HEK293 (cell line): ENCODE measurements around the gene ADM5.

Source experiments
- CTCF ChIA-PET: fragments of 350-600 bp; formaldehyde crosslinking; extraction: SDS; loops from one replicate; lab custom pipeline; 2021; ENCODE audit warnings: antibody characterized with exemption; lab: Yijun Ruan, JAX
- POLR2A ChIA-PET: fragments of 300-600 bp; formaldehyde crosslinking; extraction: SDS; loops from one replicate; lab custom pipeline; 2020; ENCODE audit warnings: antibody characterized with exemption, inconsistent platforms; lab: Yijun Ruan, JAX
- H3K27ac ChIP-seq: fragments of 200-500 bp; sonication (Bioruptor generic); 2 replicates; pipeline ENCODE4 v1.5.1; 2014; ENCODE audit warnings: low read depth, low read length, control low read depth, inconsistent platforms; ENCODE audit errors: extremely low read depth
- H3K36me3 ChIP-seq, 2 experiments: fragments of 200-500 bp in 1 of 2; sonication (Bioruptor generic) in 1 of 2; 1 replicate in 1 of 2; 2 replicates in 1 of 2; pipeline ENCODE4 v1.5.1; 2014 to 2017; ENCODE audit warnings: inconsistent platforms in 2 of 2, low read length in 2 of 2; ENCODE audit not compliant: control insufficient read depth in 2 of 2, insufficient read depth in 1 of 2
- H3K4me1 ChIP-seq: fragments of 200-500 bp; sonication (Bioruptor generic); 2 replicates; pipeline ENCODE4 v1.5.1; 2014; ENCODE audit warnings: mild to moderate bottlenecking, low read length, inconsistent platforms; ENCODE audit not compliant: control insufficient read depth, insufficient read depth
- H3K4me3 ChIP-seq: 2 replicates; pipeline ENCODE4 v1.5.1; 2011; ENCODE audit warnings: low read depth, mild to moderate bottlenecking, control low read depth, low read length, moderate library complexity
- H3K9me3 ChIP-seq: fragments of 200-500 bp; sonication (Bioruptor generic); 2 replicates; pipeline ENCODE4 v1.5.1; 2014; ENCODE audit warnings: low read depth, low read length, inconsistent platforms; ENCODE audit not compliant: control insufficient read depth, insufficient read depth
- GLIS2 ChIP-seq: fragments of 450-650 bp; formaldehyde crosslinking; IDR thresholded peaks from 2 replicates; pipeline ENCODE4 v1.5.1; 2016; ENCODE audit warnings: missing biosample characterization, missing genetic modification characterization
- HOXA7 ChIP-seq: sonication (generic); formaldehyde crosslinking; IDR thresholded peaks from 2 replicates; pipeline ENCODE4 v1.8.1; 2022; ENCODE audit warnings: missing genetic modification reagents, borderline replicate concordance
- KLF1 ChIP-seq: fragments of 450-650 bp; formaldehyde crosslinking; IDR thresholded peaks from 2 replicates; pipeline ENCODE4 v1.5.1; 2016; ENCODE audit warnings: missing biosample characterization, missing genetic modification characterization
- KLF10 ChIP-seq: fragments of 450-650 bp; IDR thresholded peaks from 2 replicates; pipeline ENCODE4 v1.5.1; 2018; ENCODE audit warnings: missing biosample characterization, mild to moderate bottlenecking, missing genetic modification characterization
- MEIS1 ChIP-seq: sonication (generic); formaldehyde crosslinking; IDR thresholded peaks from 2 replicates; pipeline ENCODE4 v1.8.1; 2022; ENCODE audit warnings: missing genetic modification reagents, mild to moderate bottlenecking, borderline replicate concordance
- OVOL3 ChIP-seq: fragments of 450-650 bp; formaldehyde crosslinking; IDR thresholded peaks from 2 replicates; pipeline ENCODE4 v1.5.1; 2016; ENCODE audit warnings: missing biosample characterization, missing genetic modification characterization
- ZNF112 ChIP-seq: fragments of 450-650 bp; formaldehyde crosslinking; IDR thresholded peaks from 2 replicates; pipeline ENCODE4 v1.5.0; 2017; ENCODE audit warnings: missing biosample characterization, missing genetic modification characterization
- ZNF155 ChIP-seq: fragments of 450-650 bp; formaldehyde crosslinking; IDR thresholded peaks from 2 replicates; pipeline ENCODE4 v1.5.1; 2016; ENCODE audit warnings: missing biosample characterization, missing genetic modification characterization
- ZNF174 ChIP-seq: fragments of 450-650 bp; formaldehyde crosslinking; IDR thresholded peaks from 2 replicates; pipeline ENCODE4 v1.5.0; 2017; ENCODE audit warnings: missing biosample characterization, mild to moderate bottlenecking, missing genetic modification characterization
- ZNF175 ChIP-seq: fragments of 450-650 bp; formaldehyde crosslinking; IDR thresholded peaks from 2 replicates; pipeline ENCODE4 v1.5.1; 2016; ENCODE audit warnings: missing biosample characterization, missing genetic modification characterization
- ZNF23 ChIP-seq: fragments of 450-650 bp; formaldehyde crosslinking; IDR thresholded peaks from 2 replicates; pipeline ENCODE4 v1.5.1; 2016; ENCODE audit warnings: missing biosample characterization, missing genetic modification characterization, borderline replicate concordance
- ZNF239 ChIP-seq: fragments of 450-650 bp; formaldehyde crosslinking; IDR thresholded peaks from 2 replicates; pipeline ENCODE4 v1.5.1; 2016; ENCODE audit warnings: missing biosample characterization, missing genetic modification characterization
- ZNF248 ChIP-seq: fragments of 450-650 bp; formaldehyde crosslinking; IDR thresholded peaks from 2 replicates; pipeline ENCODE4 v1.5.1; 2017; ENCODE audit warnings: missing biosample characterization, missing genetic modification characterization
- ZNF266 ChIP-seq: fragments of 450-650 bp; formaldehyde crosslinking; IDR thresholded peaks from 2 replicates; pipeline ENCODE4 v1.5.1; 2016; ENCODE audit warnings: missing biosample characterization, missing genetic modification characterization, low read depth
- ZNF324 ChIP-seq: fragments of 450-650 bp; formaldehyde crosslinking; IDR thresholded peaks from 2 replicates; pipeline ENCODE4 v1.5.1; 2016; ENCODE audit warnings: missing biosample characterization, missing genetic modification characterization
- ZNF416 ChIP-seq: fragments of 450-650 bp; formaldehyde crosslinking; IDR thresholded peaks from 2 replicates; pipeline ENCODE4 v1.5.1; 2016; ENCODE audit warnings: missing biosample characterization, missing genetic modification characterization
- ZNF521 ChIP-seq: fragments of 450-650 bp; formaldehyde crosslinking; IDR thresholded peaks from 2 replicates; pipeline ENCODE4 v1.5.1; 2017; ENCODE audit warnings: missing biosample characterization, mild to moderate bottlenecking, missing genetic modification characterization
- ZNF530 ChIP-seq: fragments of 450-650 bp; formaldehyde crosslinking; IDR thresholded peaks from 2 replicates; pipeline ENCODE4 v1.5.1; 2016; ENCODE audit warnings: low read depth, missing biosample characterization, missing genetic modification characterization
- ZNF544 ChIP-seq: fragments of 450-650 bp; formaldehyde crosslinking; IDR thresholded peaks from 2 replicates; pipeline ENCODE4 v1.5.0; 2017; ENCODE audit warnings: missing biosample characterization, missing genetic modification characterization
- ZNF548 ChIP-seq: fragments of 450-650 bp; formaldehyde crosslinking; IDR thresholded peaks from 2 replicates; pipeline ENCODE4 v1.5.1; 2016; ENCODE audit warnings: missing biosample characterization, missing genetic modification characterization
- ZNF585B ChIP-seq: fragments of 450-650 bp; formaldehyde crosslinking; IDR thresholded peaks from 2 replicates; pipeline ENCODE4 v1.5.1; 2016; ENCODE audit warnings: missing biosample characterization, missing genetic modification characterization
- ZNF658 ChIP-seq: fragments of 450-650 bp; formaldehyde crosslinking; IDR thresholded peaks from 2 replicates; pipeline ENCODE4; 2016; ENCODE audit warnings: missing biosample characterization, missing genetic modification characterization
- ZNF701 ChIP-seq: fragments of 450-650 bp; formaldehyde crosslinking; IDR thresholded peaks from 2 replicates; pipeline ENCODE4 v1.5.1; 2016; ENCODE audit warnings: missing biosample characterization, missing genetic modification characterization
- ZNF791 ChIP-seq: fragments of 450-650 bp; formaldehyde crosslinking; IDR thresholded peaks from 2 replicates; pipeline ENCODE4 v1.5.1; 2016; ENCODE audit warnings: missing biosample characterization, missing genetic modification characterization
- ZSCAN23 ChIP-seq: fragments of 450-650 bp; formaldehyde crosslinking; IDR thresholded peaks from 2 replicates; pipeline ENCODE4 v1.5.1; 2016; ENCODE audit warnings: missing biosample characterization, missing genetic modification characterization
- TF ChIP-seq, protein P1 (sequence below): fragments of 450-650 bp; formaldehyde crosslinking; IDR thresholded peaks from 2 replicates; pipeline ENCODE4 v1.5.1; 2016; ENCODE audit warnings: missing biosample characterization, missing genetic modification characterization, low read depth
- TF ChIP-seq, protein P2 (sequence below): fragments of 450-650 bp; formaldehyde crosslinking; IDR thresholded peaks from 2 replicates; pipeline ENCODE4 v1.5.1; 2016; ENCODE audit warnings: missing biosample characterization, missing genetic modification characterization
- TF ChIP-seq, protein P3 (sequence below): fragments of 450-650 bp; formaldehyde crosslinking; IDR thresholded peaks from 2 replicates; pipeline ENCODE4 v1.5.1; 2017; ENCODE audit warnings: missing biosample characterization, missing genetic modification characterization
- TF ChIP-seq, protein P4 (sequence below): fragments of 450-650 bp; formaldehyde crosslinking; conservative IDR thresholded peaks from 2 replicates; pipeline ENCODE4 v1.5.1; 2016; ENCODE audit warnings: low read depth, missing biosample characterization, missing genetic modification characterization

The ADM5 gene

DNA sequence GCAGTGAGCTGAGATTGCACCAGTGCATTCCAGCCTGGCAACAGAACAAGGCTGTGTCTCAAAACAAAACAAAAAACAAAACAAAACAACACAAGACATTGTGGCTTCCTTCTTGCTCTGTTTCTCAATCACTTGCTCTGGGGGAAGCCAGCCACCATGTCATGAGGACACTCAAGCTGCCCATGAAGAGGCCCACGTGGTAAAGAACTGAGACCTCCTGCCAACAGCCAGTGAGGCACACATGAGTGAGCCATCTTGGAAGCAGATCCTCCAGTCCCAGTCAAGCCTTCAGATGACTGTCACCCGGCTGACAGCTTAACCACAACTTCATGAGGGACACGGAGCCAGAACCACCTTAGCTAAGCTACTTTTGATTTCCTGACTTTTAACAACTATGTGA is 26.8 kb downstream of the ADM5 start:
- Histone ChIP-seq H3K9me3 (no peaks in the 10 kb centered on the region), H3K4me3 (no peak overlapping the region), H3K27ac (no peak overlapping the region), H3K4me1 (no peaks in the 10 kb centered on the region), H3K36me3 (no peaks in the 10 kb centered on the region)
- TF ChIP-seq, protein P1, sequence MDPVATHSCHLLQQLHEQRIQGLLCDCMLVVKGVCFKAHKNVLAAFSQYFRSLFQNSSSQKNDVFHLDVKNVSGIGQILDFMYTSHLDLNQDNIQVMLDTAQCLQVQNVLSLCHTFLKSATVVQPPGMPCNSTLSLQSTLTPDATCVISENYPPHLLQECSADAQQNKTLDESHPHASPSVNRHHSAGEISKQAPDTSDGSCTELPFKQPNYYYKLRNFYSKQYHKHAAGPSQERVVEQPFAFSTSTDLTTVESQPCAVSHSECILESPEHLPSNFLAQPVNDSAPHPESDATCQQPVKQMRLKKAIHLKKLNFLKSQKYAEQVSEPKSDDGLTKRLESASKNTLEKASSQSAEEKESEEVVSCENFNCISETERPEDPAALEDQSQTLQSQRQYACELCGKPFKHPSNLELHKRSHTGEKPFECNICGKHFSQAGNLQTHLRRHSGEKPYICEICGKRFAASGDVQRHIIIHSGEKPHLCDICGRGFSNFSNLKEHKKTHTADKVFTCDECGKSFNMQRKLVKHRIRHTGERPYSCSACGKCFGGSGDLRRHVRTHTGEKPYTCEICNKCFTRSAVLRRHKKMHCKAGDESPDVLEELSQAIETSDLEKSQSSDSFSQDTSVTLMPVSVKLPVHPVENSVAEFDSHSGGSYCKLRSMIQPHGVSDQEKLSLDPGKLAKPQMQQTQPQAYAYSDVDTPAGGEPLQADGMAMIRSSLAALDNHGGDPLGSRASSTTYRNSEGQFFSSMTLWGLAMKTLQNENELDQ (tag by site-specific recombination), result no peak
- TF ChIP-seq, protein P2, sequence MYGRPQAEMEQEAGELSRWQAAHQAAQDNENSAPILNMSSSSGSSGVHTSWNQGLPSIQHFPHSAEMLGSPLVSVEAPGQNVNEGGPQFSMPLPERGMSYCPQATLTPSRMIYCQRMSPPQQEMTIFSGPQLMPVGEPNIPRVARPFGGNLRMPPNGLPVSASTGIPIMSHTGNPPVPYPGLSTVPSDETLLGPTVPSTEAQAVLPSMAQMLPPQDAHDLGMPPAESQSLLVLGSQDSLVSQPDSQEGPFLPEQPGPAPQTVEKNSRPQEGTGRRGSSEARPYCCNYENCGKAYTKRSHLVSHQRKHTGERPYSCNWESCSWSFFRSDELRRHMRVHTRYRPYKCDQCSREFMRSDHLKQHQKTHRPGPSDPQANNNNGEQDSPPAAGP (tag by site-specific recombination), result no peak
- TF ChIP-seq ZNF530 (tag by site-specific recombination) (no peak), ZNF544 (no peak), ZNF23 (tag by site-specific recombination) (no peak), MEIS1 (CRISPR knock-in tag) (no peak), ZNF548 (no peak), ZNF248 (tag by site-specific recombination) (no peak), ZNF174 (no peak), ZNF701 (tag by site-specific recombination) (no peak), ZNF324 (tag by site-specific recombination) (no peak), ZNF416 (tag by site-specific recombination) (no peak), HOXA7 (CRISPR knock-in tag) (no peak), ZNF521 (no peak), ZNF266 (tag by site-specific recombination) (no peak), KLF10 (no peak), ZNF155 (tag by site-specific recombination) (no peak), ZNF791 (no peak), ZNF112 (tag by site-specific recombination) (no peak)
- TF ChIP-seq, protein P3, sequence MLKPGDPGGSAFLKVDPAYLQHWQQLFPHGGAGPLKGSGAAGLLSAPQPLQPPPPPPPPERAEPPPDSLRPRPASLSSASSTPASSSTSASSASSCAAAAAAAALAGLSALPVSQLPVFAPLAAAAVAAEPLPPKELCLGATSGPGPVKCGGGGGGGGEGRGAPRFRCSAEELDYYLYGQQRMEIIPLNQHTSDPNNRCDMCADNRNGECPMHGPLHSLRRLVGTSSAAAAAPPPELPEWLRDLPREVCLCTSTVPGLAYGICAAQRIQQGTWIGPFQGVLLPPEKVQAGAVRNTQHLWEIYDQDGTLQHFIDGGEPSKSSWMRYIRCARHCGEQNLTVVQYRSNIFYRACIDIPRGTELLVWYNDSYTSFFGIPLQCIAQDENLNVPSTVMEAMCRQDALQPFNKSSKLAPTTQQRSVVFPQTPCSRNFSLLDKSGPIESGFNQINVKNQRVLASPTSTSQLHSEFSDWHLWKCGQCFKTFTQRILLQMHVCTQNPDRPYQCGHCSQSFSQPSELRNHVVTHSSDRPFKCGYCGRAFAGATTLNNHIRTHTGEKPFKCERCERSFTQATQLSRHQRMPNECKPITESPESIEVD (tag by site-specific recombination), result no peak
- POLR2A ChIA-PET, result no interaction called here
- CTCF ChIA-PET, result interaction anchor here (0.6 to 3.6 kb wide), 5 partner anchors 12 to 748 kb away, joined by 3 to 15 read pairs (median 4); no protein-coding TSS in a partner anchor

DNA sequence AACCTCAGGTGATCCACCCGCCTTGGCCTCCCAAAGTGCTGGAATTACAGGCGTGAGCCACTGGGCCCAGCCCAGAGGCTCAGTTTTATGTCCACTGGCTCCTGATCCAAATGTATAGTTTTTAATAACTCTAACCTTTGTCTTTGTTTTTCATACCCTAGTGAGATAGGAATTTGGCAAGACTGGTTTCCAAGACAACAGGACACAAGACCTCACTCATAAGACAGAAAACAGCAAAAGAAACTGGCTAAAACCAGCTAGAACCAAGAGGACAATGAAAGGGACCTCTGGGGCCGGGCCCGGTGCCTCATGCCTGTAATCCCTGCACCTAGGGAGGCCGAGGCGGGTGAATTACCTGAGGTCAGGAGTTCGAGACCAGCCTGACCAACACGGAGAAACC is 29.1 kb downstream of the ADM5 start:
- H3K36me3 ChIP-seq, result no peaks in the 10 kb centered on the region
- no peak overlapping the region for H3K27ac ChIP-seq
- H3K4me3 ChIP-seq, result no peak overlapping the region
- no peaks in the 10 kb centered on the region for H3K4me1 ChIP-seq
- no peaks in the 10 kb centered on the region for H3K9me3 ChIP-seq
- ChIA-PET CTCF (interaction anchor here (0.6 to 3.6 kb wide), 12 partner anchors 9 to 260 kb away, joined by 3 to 18 read pairs (median 6); no protein-coding TSS in a partner anchor), POLR2A (interaction anchor here (0.8 to 0.9 kb wide), 2 partner anchors 94 to 139 kb away, joined by 3 read pairs; no protein-coding TSS in a partner anchor)
- TF ChIP-seq ZNF175 (tag by site-specific recombination) (no peak), ZNF658 (tag by site-specific recombination) (no peak), OVOL3 (tag by site-specific recombination) (no peak), GLIS2 (no peak), ZSCAN23 (tag by site-specific recombination) (no peak), ZNF585B (tag by site-specific recombination) (no peak), ZNF239 (tag by site-specific recombination) (no peak), KLF1 (tag by site-specific recombination) (no peak)
- TF ChIP-seq, protein P4, sequence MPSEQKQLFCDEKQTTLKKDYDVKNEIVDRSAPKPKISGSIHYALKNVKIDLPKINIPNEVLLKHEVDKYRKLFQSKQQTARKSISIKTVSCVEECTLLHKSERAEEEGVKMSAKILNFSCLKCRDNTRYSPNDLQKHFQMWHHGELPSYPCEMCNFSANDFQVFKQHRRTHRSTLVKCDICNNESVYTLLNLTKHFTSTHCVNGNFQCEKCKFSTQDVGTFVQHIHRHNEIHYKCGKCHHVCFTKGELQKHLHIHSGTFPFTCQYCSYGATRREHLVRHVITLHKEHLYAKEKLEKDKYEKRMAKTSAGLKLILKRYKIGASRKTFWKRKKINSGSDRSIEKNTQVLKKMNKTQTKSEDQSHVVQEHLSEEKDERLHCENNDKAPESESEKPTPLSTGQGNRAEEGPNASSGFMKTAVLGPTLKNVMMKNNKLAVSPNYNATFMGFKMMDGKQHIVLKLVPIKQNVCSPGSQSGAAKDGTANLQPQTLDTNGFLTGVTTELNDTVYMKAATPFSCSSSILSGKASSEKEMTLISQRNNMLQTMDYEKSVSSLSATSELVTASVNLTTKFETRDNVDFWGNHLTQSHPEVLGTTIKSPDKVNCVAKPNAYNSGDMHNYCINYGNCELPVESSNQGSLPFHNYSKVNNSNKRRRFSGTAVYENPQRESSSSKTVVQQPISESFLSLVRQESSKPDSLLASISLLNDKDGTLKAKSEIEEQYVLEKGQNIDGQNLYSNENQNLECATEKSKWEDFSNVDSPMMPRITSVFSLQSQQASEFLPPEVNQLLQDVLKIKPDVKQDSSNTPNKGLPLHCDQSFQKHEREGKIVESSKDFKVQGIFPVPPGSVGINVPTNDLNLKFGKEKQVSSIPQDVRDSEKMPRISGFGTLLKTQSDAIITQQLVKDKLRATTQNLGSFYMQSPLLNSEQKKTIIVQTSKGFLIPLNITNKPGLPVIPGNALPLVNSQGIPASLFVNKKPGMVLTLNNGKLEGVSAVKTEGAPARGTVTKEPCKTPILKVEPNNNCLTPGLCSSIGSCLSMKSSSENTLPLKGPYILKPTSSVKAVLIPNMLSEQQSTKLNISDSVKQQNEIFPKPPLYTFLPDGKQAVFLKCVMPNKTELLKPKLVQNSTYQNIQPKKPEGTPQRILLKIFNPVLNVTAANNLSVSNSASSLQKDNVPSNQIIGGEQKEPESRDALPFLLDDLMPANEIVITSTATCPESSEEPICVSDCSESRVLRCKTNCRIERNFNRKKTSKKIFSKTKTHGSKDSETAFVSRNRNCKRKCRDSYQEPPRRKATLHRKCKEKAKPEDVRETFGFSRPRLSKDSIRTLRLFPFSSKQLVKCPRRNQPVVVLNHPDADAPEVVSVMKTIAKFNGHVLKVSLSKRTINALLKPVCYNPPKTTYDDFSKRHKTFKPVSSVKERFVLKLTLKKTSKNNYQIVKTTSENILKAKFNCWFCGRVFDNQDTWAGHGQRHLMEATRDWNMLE (tag by site-specific recombination), result no peak
